Keratinocyte (primary cell): Measurements from ENCODE around the gene CAMK2G. TPM values are rescaled to one million over a fixed set of nuclear protein-coding genes. Genes with fewer than 3 reads are reported as not detected.

Experiments used
- DNase-seq: peaks from one replicate; pipeline ENCODE4 v3.0.0-alpha.2; 2011; ENCODE audit warnings: low read depth, missing footprints, low spot score
- FAIRE-seq: peaks from 2 replicates; lab custom pipeline; 2011; peaks lifted over from hg19 to GRCh38; lab: Jason Lieb, UNC
- H2AFZ ChIP-seq: 2 replicates; pipeline ENCODE4 v1.6.0; 2012; ENCODE audit warnings: low read length, control low read depth, inconsistent platforms; ENCODE audit not compliant: control insufficient read depth
- H3K27ac ChIP-seq: 2 replicates; pipeline ENCODE4 v1.5.1; 2011; ENCODE audit warnings: low read length; ENCODE audit not compliant: control insufficient read depth, insufficient read depth
- H3K27me3 ChIP-seq: 3 replicates; pipeline ENCODE4 v1.6.0; 2011; ENCODE audit warnings: low read length; ENCODE audit not compliant: control insufficient read depth, insufficient read depth; ENCODE audit errors: extremely low read depth
- H3K36me3 ChIP-seq, 2 experiments: 2 replicates in 1 of 2; 3 replicates in 1 of 2; pipeline ENCODE4 v1.5.1; 2011; ENCODE audit warnings: low read length in 2 of 2, mild to moderate bottlenecking in 1 of 2; ENCODE audit not compliant: control insufficient read depth in 2 of 2, insufficient read depth in 2 of 2; ENCODE audit errors: extremely low read depth in 1 of 2
- H3K4me1 ChIP-seq: 3 replicates; pipeline ENCODE4 v1.5.1; 2011; ENCODE audit warnings: low read length; ENCODE audit not compliant: control insufficient read depth, insufficient read depth; ENCODE audit errors: extremely low read depth
- H3K4me2 ChIP-seq: 3 replicates; pipeline ENCODE4 v1.6.0; 2011; ENCODE audit warnings: low read depth, low read length; ENCODE audit not compliant: control insufficient read depth, insufficient read depth; ENCODE audit errors: extremely low read depth
- H3K4me3 ChIP-seq, 3 experiments: fragments of 200-600 bp in 1 of 3; sonication (generic) in 1 of 3; 2 replicates in 2 of 3; 3 replicates in 1 of 3; pipeline ENCODE4 v1.5.1; 2011 to 2016; ENCODE audit warnings: low read length in 3 of 3, mild to moderate bottlenecking in 3 of 3, control low read depth in 2 of 3, inconsistent platforms in 1 of 3, low read depth in 1 of 3, mixed read lengths in 1 of 3, mixed run types in 1 of 3, moderate library complexity in 1 of 3; ENCODE audit not compliant: control insufficient read depth in 2 of 3, insufficient read depth in 2 of 3; ENCODE audit errors: extremely low read depth in 1 of 3
- H3K79me2 ChIP-seq: 2 replicates; pipeline ENCODE4 v1.6.0; 2012; ENCODE audit warnings: low read length; ENCODE audit not compliant: control insufficient read depth, insufficient read depth
- H3K9ac ChIP-seq: 3 replicates; pipeline ENCODE4 v1.6.0; 2011; ENCODE audit warnings: low read length; ENCODE audit not compliant: control insufficient read depth, insufficient read depth; ENCODE audit errors: extremely low read depth
- H3K9me1 ChIP-seq: 3 replicates; pipeline ENCODE4 v1.6.0; 2011; ENCODE audit warnings: low read length; ENCODE audit not compliant: control insufficient read depth, insufficient read depth; ENCODE audit errors: extremely low read depth
- H3K9me3 ChIP-seq: 2 replicates; pipeline ENCODE4 v1.5.1; 2012; ENCODE audit warnings: low read depth, low read length; ENCODE audit not compliant: control insufficient read depth
- H4K20me1 ChIP-seq: 3 replicates; pipeline ENCODE4 v1.6.0; 2011; ENCODE audit warnings: low read length; ENCODE audit not compliant: control insufficient read depth, insufficient read depth; ENCODE audit errors: extremely low read depth
- CTCF ChIP-seq, 3 experiments: IDR thresholded peaks in 1 of 3; conservative IDR thresholded peaks in 1 of 3; optimal IDR thresholded peaks in 1 of 3; 2 replicates in 2 of 3; 3 replicates in 1 of 3; pipeline versions ENCODE3 to v1.5.1; 2011; ENCODE audit warnings: low read length in 3 of 3, mild to moderate bottlenecking in 3 of 3, moderate library complexity in 2 of 3, control low read depth in 1 of 3, inconsistent platforms in 1 of 3; ENCODE audit not compliant: insufficient read depth in 2 of 3; ENCODE audit errors: extremely low read depth in 1 of 3
- EZH2 ChIP-seq: IDR thresholded peaks from one replicate; pipeline ENCODE4 v1.6.1; 2012; ENCODE audit warnings: inconsistent platforms, mild to moderate bottlenecking, low read length, moderate library complexity
- dilution Hi-C: fragments of 300-500 bp; cut with MboI; formaldehyde crosslinking; loops from one replicate; pipeline ENCODE4 v1.7.0; 2020; ENCODE audit warnings: low sequenced_read_pairs; ENCODE audit not compliant: extremely low pct_ligation_motif_present
- polyA plus RNA-seq, 5 experiments: library from polyadenylated mRNA; depleted of rRNA in 3 of 5; stranded (reverse) in 3 of 5; stranded (forward) in 1 of 5; unstranded in 1 of 5; fragments of >200 nt; gene quantifications; 1 replicate in 1 of 5; 2 replicates in 3 of 5; 3 replicates in 1 of 5; pipeline versions ENCODE4 v1.2.1 to v1.2.3, GENCODE V29; 2011 to 2012; ENCODE audit warnings: missing spikeins in 2 of 5, low read depth in 1 of 5, low replicate concordance in 1 of 5

The CAMK2G gene
- polyA plus RNA-seq, 1 donor (not counting 4 experiments of a cell fraction or from before 2014, with no cell fraction given): 17.6 TPM

GRCh38 chr10:73793456-73793855 is 80.9 kb downstream of the CAMK2G start:
- Histone ChIP-seq H3K27ac (no peak overlapping the region), H3K27me3 (no peaks in the 10 kb centered on the region), H3K4me2 (no peak overlapping the region), H3K4me3 (no peak overlapping the region), H3K79me2 (peaks cover 3% of the 10 kb centered on the region), H4K20me1 (peaks cover 4% of the 10 kb centered on the region), H3K9me1 (peaks cover 3% of the 10 kb centered on the region), H3K9ac (no peak overlapping the region), H3K36me3 (peaks cover 49 to 66% of the 10 kb centered on the region in 2 experiments), H3K4me1 (no peaks in the 10 kb centered on the region), H3K9me3 (no peaks in the 10 kb centered on the region), H2AFZ (no peak overlapping the region)
- DNase-seq (no peak), FAIRE-seq (no peak)
- dilution Hi-C loops: no loop called here
- TF ChIP-seq EZH2 (no peak), CTCF (optimal IDR thresholded peaks at IDR 0.05 in 1 of 3, IDR thresholded peaks at IDR 0.05 in 1 of 3, conservative IDR thresholded peaks at IDR 0.05 in 1 of 3; ENCODE audit: extremely low read depth in 1 of 3, insufficient read depth in 2 of 3, low read length in 3 of 3) (no peak)

GRCh38 chr10:73791871-73792400 is 82.4 kb downstream of the CAMK2G start:
- no peaks in the 10 kb centered on the region for H3K27me3 ChIP-seq
- no peak for FAIRE-seq
- no peaks in the 10 kb centered on the region for H3K9me3 ChIP-seq
- H4K20me1 ChIP-seq: peaks cover 4% of the 10 kb centered on the region
- no peak overlapping the region for H2AFZ ChIP-seq
- peaks cover 17% of the 10 kb centered on the region for H3K79me2 ChIP-seq
- no peak overlapping the region for H3K9ac ChIP-seq
- no peak overlapping the region for H3K4me2 ChIP-seq
- dilution Hi-C loops: no loop called here
- H3K36me3 ChIP-seq: peaks cover 43 to 55% of the 10 kb centered on the region in 2 experiments
- DNase-seq: no peak
- TF ChIP-seq EZH2 (no peak), CTCF (optimal IDR thresholded peaks at IDR 0.05 in 1 of 3, IDR thresholded peaks at IDR 0.05 in 1 of 3, conservative IDR thresholded peaks at IDR 0.05 in 1 of 3; ENCODE audit: extremely low read depth in 1 of 3, insufficient read depth in 2 of 3, low read length in 3 of 3) (no peak)
- peaks cover 2% of the 10 kb centered on the region for H3K4me1 ChIP-seq
- H3K9me1 ChIP-seq: peaks cover 3% of the 10 kb centered on the region
- no peak overlapping the region for H3K27ac ChIP-seq
- H3K4me3 ChIP-seq: no peak overlapping the region
